IMR-90 (cell line): Measurements from ENCODE around the gene MYL2. TPM values are rescaled to one million over a fixed set of nuclear protein-coding genes. Genes with fewer than 3 reads are reported as not detected.

ENCODE experiments used
- ATAC-seq: fragments of 200-7000 bp; cut with Tn5 transposase; 2 replicates; pipeline ENCODE4 v1.9.1; 2020; ENCODE audit warnings: low read depth, mild to moderate bottlenecking, moderate library complexity
- BruUV-seq: library from RNA; stranded (reverse); fragments of 400-500 nt; replicated peaks from 2 replicates; lab custom pipeline; 2021; lab: Mats Ljungman, UMichigan
- CTCF ChIA-PET: fragments of 300-600 bp; formaldehyde crosslinking; extraction: SDS; loops from one replicate; lab custom pipeline; 2021; ENCODE audit warnings: antibody characterized with exemption; lab: Yijun Ruan, JAX
- POLR2A ChIA-PET: fragments of 300-600 bp; sonication (Branson Sonifier 250); formaldehyde crosslinking; loops from one replicate; lab custom pipeline; 2022; ENCODE audit warnings: antibody characterized with exemption; ENCODE audit not compliant: unreplicated experiment; lab: Charles Lee
- DNase-seq: peaks from one replicate; pipeline ENCODE4 v3.0.0; 2013
- H2AFZ ChIP-seq: replicated peaks from 2 replicates; pipeline ENCODE3; 2013; ENCODE audit warnings: low read length, mild to moderate bottlenecking; ENCODE audit not compliant: poor library complexity
- H2AK5ac ChIP-seq: 2 replicates; pipeline ENCODE4 v1.6.1; 2013; ENCODE audit warnings: low read depth, low read length, inconsistent platforms
- H2AK9ac ChIP-seq: replicated peaks from 2 replicates; pipeline ENCODE3; 2013; ENCODE audit warnings: mild to moderate bottlenecking, low read depth, low read length, moderate library complexity; ENCODE audit not compliant: poor library complexity
- H2BK120ac ChIP-seq: 2 replicates; pipeline ENCODE4 v1.6.1; 2013; ENCODE audit warnings: low read depth, low read length, inconsistent platforms
- H2BK15ac ChIP-seq: 3 replicates; pipeline ENCODE4 v1.6.1; 2013; ENCODE audit warnings: low read depth, low read length, inconsistent platforms
- H2BK20ac ChIP-seq: 2 replicates; pipeline ENCODE4 v1.6.1; 2013; ENCODE audit warnings: low read depth, mild to moderate bottlenecking, inconsistent platforms, low read length, moderate library complexity
- H2BK5ac ChIP-seq: 2 replicates; pipeline ENCODE4 v1.6.1; 2013; ENCODE audit warnings: mild to moderate bottlenecking, low read depth, low read length, inconsistent platforms; ENCODE audit not compliant: poor library complexity, severe bottlenecking
- H3K14ac ChIP-seq: replicated peaks from 2 replicates; pipeline ENCODE4 v1.6.1; 2013; ENCODE audit warnings: low read depth, low read length, inconsistent platforms
- H3K18ac ChIP-seq: 2 replicates; pipeline ENCODE4 v1.6.1; 2013; ENCODE audit warnings: low read depth, low read length, control low read depth
- H3K23ac ChIP-seq: 2 replicates; pipeline ENCODE4 v1.6.1; 2013; ENCODE audit warnings: low read depth, low read length, inconsistent platforms
- H3K27ac ChIP-seq: 2 replicates; pipeline ENCODE4 v1.5.1; 2013; ENCODE audit warnings: mild to moderate bottlenecking, control low read depth, low read length; ENCODE audit not compliant: insufficient read depth
- H3K27me3 ChIP-seq: 2 replicates; pipeline ENCODE4 v1.6.1; 2013; ENCODE audit warnings: low read length; ENCODE audit not compliant: control insufficient read depth, insufficient read depth
- H3K36me3 ChIP-seq: 2 replicates; pipeline ENCODE4 v1.6.1; 2013; ENCODE audit warnings: low read length, mixed read lengths; ENCODE audit not compliant: control insufficient read depth, insufficient read depth
- H3K4ac ChIP-seq: 2 replicates; pipeline ENCODE4 v1.6.1; 2013; ENCODE audit warnings: low read depth, low read length, inconsistent platforms
- H3K4me1 ChIP-seq: 2 replicates; pipeline ENCODE4 v1.6.1; 2013; ENCODE audit warnings: low read length, mixed read lengths; ENCODE audit not compliant: control insufficient read depth, insufficient read depth
- H3K4me2 ChIP-seq: 2 replicates; pipeline ENCODE4 v1.6.1; 2013; ENCODE audit warnings: low read depth, mild to moderate bottlenecking, control low read depth, low read length, moderate library complexity
- H3K4me3 ChIP-seq: 2 replicates; pipeline ENCODE4 v1.5.1; 2013; ENCODE audit warnings: low read depth, mild to moderate bottlenecking, control low read depth, low read length, moderate library complexity; ENCODE audit not compliant: insufficient read depth
- H3K56ac ChIP-seq: 2 replicates; pipeline ENCODE4 v1.6.1; 2013; ENCODE audit warnings: low read length, inconsistent platforms; ENCODE audit not compliant: insufficient read depth; ENCODE audit errors: extremely low read depth
- H3K79me1 ChIP-seq, 2 experiments: 2 replicates each; pipeline ENCODE4 v1.6.1; 2013; ENCODE audit warnings: low read length in 2 of 2, inconsistent platforms in 1 of 2, low read depth in 1 of 2
- H3K9ac ChIP-seq: 2 replicates; pipeline ENCODE4 v1.6.1; 2013; ENCODE audit warnings: low read depth, low read length, control low read depth
- H3K9me1 ChIP-seq: 2 replicates; pipeline ENCODE4 v1.6.1; 2013; ENCODE audit warnings: low read length, inconsistent platforms; ENCODE audit not compliant: insufficient read depth
- H3K9me3 ChIP-seq: 2 replicates; pipeline ENCODE4 v1.6.1; 2013; ENCODE audit warnings: low read length; ENCODE audit not compliant: control insufficient read depth, insufficient read depth
- H4K20me1 ChIP-seq: 2 replicates; pipeline ENCODE4 v1.6.1; 2013; ENCODE audit warnings: low read length, inconsistent platforms; ENCODE audit not compliant: insufficient read depth
- H4K5ac ChIP-seq: 2 replicates; pipeline ENCODE4 v1.6.1; 2013; ENCODE audit warnings: mild to moderate bottlenecking, low read depth, low read length, control low read depth
- H4K8ac ChIP-seq, 2 experiments: 2 replicates each; pipeline ENCODE4 v1.6.1; 2013; ENCODE audit warnings: low read depth in 2 of 2, low read length in 2 of 2, control low read depth in 1 of 2, inconsistent platforms in 1 of 2
- H4K91ac ChIP-seq: 2 replicates; pipeline ENCODE4 v1.6.1; 2013; ENCODE audit warnings: low read depth, low read length, inconsistent platforms; ENCODE audit not compliant: insufficient read depth
- CTCF ChIP-seq: conservative IDR thresholded peaks from 2 replicates; pipeline ENCODE4 v1.5.1; 2012; ENCODE audit warnings: mild to moderate bottlenecking, low read depth, low read length, improper control_type of control experiment
- FOS ChIP-seq: fragments of 150-350 bp; IDR thresholded peaks from 2 replicates; pipeline ENCODE4 v1.6.1; 2016; ENCODE audit warnings: low read depth, low read length
- WGBS, 2 experiments: methylation state at CpG; one replicate each; pipeline versions ENCODE4 v1.1.5 to v1.1.7; 2013; ENCODE audit warnings: missing lambda C conversion rate in 2 of 2; ENCODE audit not compliant: insufficient read length in 1 of 2; ENCODE audit errors: extremely low coverage in 2 of 2; 5-methylcytosine and 5-hydroxymethylcytosine counted together
- dilution Hi-C: fragments of 300-500 bp; cut with HindIII; formaldehyde crosslinking; loops from one replicate; pipeline ENCODE4 v1.14.3; 2018; ENCODE audit warnings: low sequenced_read_pairs; ENCODE audit not compliant: unreplicated experiment
- in situ Hi-C: fragments of 300-500 bp; cut with MboI; formaldehyde crosslinking; loops from 3 replicates; pipeline ENCODE4 v1.14.3; 2019; ENCODE audit warnings: low sequenced_read_pairs, inconsistent platforms, mixed read lengths
- intact Hi-C: fragments of 100-400 bp; cut with micrococcal nuclease; formaldehyde crosslinking; loops from 2 replicates; pipeline ENCODE4 v1.10.0; 2022
- polyA plus RNA-seq, 3 experiments: library from polyadenylated mRNA; depleted of rRNA; stranded (reverse); fragments of >200 nt; gene quantifications; 2 replicates each; pipeline ENCODE4 v1.2.3, GENCODE V29; 2012; ENCODE audit warnings: low replicate concordance in 1 of 3
- total RNA-seq: library from RNA; depleted of rRNA; stranded (reverse); fragments of >200 nt; gene quantifications from 2 replicates; pipeline ENCODE4 v1.2.3, GENCODE V29; 2012

MYL2 gene
- total and polyA plus RNA-seq, 2 of the 4 experiments (the other 2 are of a cell fraction): not detected

- ChIA-PET CTCF (interaction anchor here (0.7 kb wide), 1 partner anchor 17 kb away, joined by 4 read pairs; no protein-coding TSS in a partner anchor), POLR2A (no interaction called here)
- DNase-seq (no peak), ATAC-seq (no peak)
- Histone ChIP-seq H3K9me3 (no peaks in the 10 kb centered on the region), H3K23ac (no peak overlapping the region), H3K4me2 (no peak overlapping the region), H3K27me3 (peaks cover 2% of the 10 kb centered on the region; the same call in 1 of the 2 replicates), H3K4me3 (no peak overlapping the region), H3K9ac (no peak overlapping the region), H2BK20ac (no peak overlapping the region), H2BK15ac (no peak overlapping the region), H2AFZ (no peak overlapping the region), H3K9me1 (0 out of 2 replicates have a peak, but pooled peaks cover 2% of the 10 kb centered on the region), H3K56ac (no peak overlapping the region), H3K18ac (no peak overlapping the region), H3K79me1 (no peaks in the 10 kb centered on the region), H2BK5ac (no peak overlapping the region), H4K5ac (no peak overlapping the region), H3K27ac (no peak overlapping the region), H4K20me1 (no peaks in the 10 kb centered on the region), H2AK5ac (no peak overlapping the region), H3K4ac (no peak overlapping the region), H4K91ac (no peak overlapping the region), H2AK9ac (no peak overlapping the region), H2BK120ac (no peak overlapping the region), H3K14ac (no peak overlapping the region), H4K8ac (no peak overlapping the region), H3K4me1 (no peaks in the 10 kb centered on the region), H3K36me3 (no peaks in the 10 kb centered on the region)
- TF ChIP-seq FOS (no peak), CTCF (0 out of 2 replicates have a peak, but pooled peaks have one; percentile 5)
- no TSS peak for BruUV-seq
- dilution Hi-C loops: no loop called here
- in situ Hi-C loops: loop anchor here (10.0 kb wide), 1 partner anchor 383 kb away; no protein-coding TSS in a partner anchor
- intact Hi-C loops: no loop called here
- 40% methylated on average over 1 of the region's 11 CpGs; no CpG with 5 or more reads in 1 of the 2 experiments for WGBS, 2 experiments
Observed at GRCh38 chr12:110932046-110932445, 11.7 kb upstream of the MYL2 start.
